K562 (cell line): Measurements from ENCODE around the gene HYOU1. TPM values are rescaled to one million over a fixed set of nuclear protein-coding genes. Genes with fewer than 3 reads are reported as not detected.

ENCODE experiments used
- AFF4 ChIP-seq: sonication (generic); formaldehyde crosslinking; IDR thresholded peaks from 2 replicates; pipeline ENCODE4 v1.8.0; 2023; ENCODE audit warnings: mild to moderate bottlenecking, missing genetic modification reagents
- ASH1L ChIP-seq: fragments of 450-650 bp; IDR thresholded peaks from 2 replicates; pipeline ENCODE4 v1.6.1; 2018; ENCODE audit warnings: borderline replicate concordance, mild to moderate bottlenecking, low read depth; ENCODE audit not compliant: partially characterized antibody
- HDAC2 ChIP-seq: fragments of 450-650 bp; IDR thresholded peaks from 2 replicates; pipeline ENCODE4 v1.6.1; 2016; ENCODE audit warnings: mild to moderate bottlenecking
- KLF6 ChIP-seq: fragments of 250-450 bp; sonication (Bioruptor Pico); IDR thresholded peaks from 2 replicates; pipeline ENCODE4 v1.4.0; 2020; ENCODE audit warnings: mild to moderate bottlenecking, moderate library complexity, borderline replicate concordance
- MTA2 ChIP-seq: fragments of 450-650 bp; IDR thresholded peaks from 2 replicates; pipeline ENCODE4 v1.6.1; 2016; ENCODE audit warnings: low read depth
- MXI1 ChIP-seq: IDR thresholded peaks from 2 replicates; pipeline ENCODE4 v1.6.1; 2011; ENCODE audit warnings: low read depth, mild to moderate bottlenecking, improper control_type of control experiment, low read length
- MYBL2 ChIP-seq, 2 experiments: fragments of 450-650 bp in 1 of 2; sonication (generic) in 1 of 2; formaldehyde crosslinking in 1 of 2; IDR thresholded peaks; 2 replicates each; pipeline versions ENCODE4 v1.6.1 to v1.8.1; 2017 to 2022; ENCODE audit warnings: borderline replicate concordance in 1 of 2, inconsistent platforms in 1 of 2, low read depth in 1 of 2, mild to moderate bottlenecking in 1 of 2, missing genetic modification reagents in 1 of 2, moderate library complexity in 1 of 2
- NCOA4 ChIP-seq: fragments of 450-650 bp; IDR thresholded peaks from 2 replicates; pipeline ENCODE4 v1.6.1; 2018; ENCODE audit warnings: mild to moderate bottlenecking; ENCODE audit not compliant: partially characterized antibody
- OTX1 ChIP-seq: fragments of 450-650 bp; formaldehyde crosslinking; IDR thresholded peaks from 2 replicates; pipeline ENCODE4 v1.4.0; 2022; ENCODE audit warnings: mild to moderate bottlenecking
- ZBTB17 ChIP-seq: fragments of 450-650 bp; formaldehyde crosslinking; IDR thresholded peaks from 2 replicates; pipeline ENCODE4 v1.4.0; 2020; ENCODE audit warnings: mild to moderate bottlenecking
- ZEB2 ChIP-seq: fragments of 450-650 bp; IDR thresholded peaks from 2 replicates; pipeline ENCODE4 v1.6.1; 2016
- ZNF282 ChIP-seq: sonication (generic); formaldehyde crosslinking; IDR thresholded peaks from 2 replicates; pipeline ENCODE4 v1.8.1; 2023; ENCODE audit warnings: missing genetic modification reagents
- polyA plus RNA-seq, 8 experiments: library from polyadenylated mRNA; depleted of rRNA in 4 of 8; stranded (reverse) in 5 of 8; unstranded in 3 of 8; fragments of >200 nt; fragmentation: Nextera tagmentation in 2 of 8; fragmentation: Illumina TruSeq in 1 of 8; extraction: Ambion mirVana in 2 of 8; extraction: Trizol in 1 of 8; gene quantifications; 2 replicates each; pipeline versions ENCODE4 v1.2.1 to v1.2.3, GENCODE V29; 2011 to 2014; ENCODE audit warnings: inconsistent platforms in 1 of 8, missing spikeins in 1 of 8
- total RNA-seq, 7 experiments: library from RNA; depleted of rRNA in 6 of 7; stranded (reverse); fragments of >200 nt in 6 of 7; fragmentation: Illumina TruSeq in 2 of 7; extraction: Trizol in 2 of 7; gene quantifications; 2 replicates each; pipeline versions ENCODE4 v1.2.1 to v1.2.3, GENCODE V29; 2011 to 2021; ENCODE audit warnings: low replicate concordance in 1 of 7
- TF ChIP-seq, protein P1 (sequence below): fragments of 450-650 bp; IDR thresholded peaks from 2 replicates; pipeline ENCODE4 v1.7.0; 2016; ENCODE audit warnings: borderline replicate concordance
- TF ChIP-seq, protein P2 (sequence below): fragments of 250-450 bp; sonication (Bioruptor Pico); IDR thresholded peaks from 2 replicates; pipeline ENCODE4 v1.5.0; 2021
- TF ChIP-seq, protein P3 (sequence below), 2 experiments: fragments of 450-650 bp in 1 of 2; sonication (generic) in 1 of 2; formaldehyde crosslinking in 1 of 2; IDR thresholded peaks in 1 of 2; conservative IDR thresholded peaks in 1 of 2; 2 replicates each; pipeline versions ENCODE4 v1.6.1 to v1.8.1; 2016 to 2023; ENCODE audit warnings: mild to moderate bottlenecking in 2 of 2, moderate library complexity in 2 of 2, inconsistent platforms in 1 of 2, missing genetic modification reagents in 1 of 2
- TF ChIP-seq, protein P4 (sequence below): fragments of 250-450 bp; sonication (Bioruptor Pico); IDR thresholded peaks from 2 replicates; pipeline ENCODE4 v1.8.0; 2021; ENCODE audit warnings: moderate library complexity, mild to moderate bottlenecking, inconsistent platforms

HYOU1 gene
- total and polyA plus RNA-seq, 9 of the 15 experiments (the other 6 are each of a cell fraction or from before 2014, with no cell fraction given): 19.5 to 197 (median 128) TPM

DNA sequence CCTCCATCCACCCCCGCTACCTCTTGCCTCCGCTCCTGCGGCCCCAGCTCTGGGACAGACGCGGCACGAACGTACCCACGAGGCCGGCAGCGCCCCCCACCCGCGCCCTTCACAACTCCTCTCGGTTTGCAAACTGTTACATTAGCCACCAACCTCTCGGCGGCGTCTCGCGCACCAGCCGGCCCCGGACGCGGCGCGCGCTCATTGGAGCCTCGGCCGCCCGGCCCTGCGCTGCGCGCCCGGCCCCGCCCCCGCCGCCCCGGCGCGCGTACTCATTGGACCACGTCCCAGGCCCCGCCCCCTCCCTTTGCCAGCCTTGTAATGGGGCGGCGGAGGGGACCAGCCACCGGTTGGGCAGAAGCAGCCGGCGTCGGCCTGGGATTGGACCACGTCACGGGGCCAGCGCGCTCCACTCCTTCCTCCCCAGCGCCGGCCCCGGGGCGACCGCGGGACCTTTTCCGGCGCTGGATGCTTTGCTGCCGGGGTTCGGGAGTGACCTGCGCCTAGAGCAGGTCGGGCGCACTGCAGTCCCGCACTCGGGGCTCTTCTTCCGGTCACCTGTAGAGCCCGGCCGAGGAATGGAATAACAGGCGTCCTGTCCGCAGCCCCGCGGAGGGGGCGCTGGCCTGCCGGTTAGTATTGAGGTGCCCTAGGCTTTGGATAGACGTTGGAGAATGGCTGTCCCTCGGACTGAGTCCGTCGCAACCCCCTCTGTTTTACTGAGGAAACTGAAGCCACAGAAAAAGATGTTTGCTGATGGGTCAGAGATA is at the start of gene HYOU1 (continued):
- TF ChIP-seq, protein P1, sequence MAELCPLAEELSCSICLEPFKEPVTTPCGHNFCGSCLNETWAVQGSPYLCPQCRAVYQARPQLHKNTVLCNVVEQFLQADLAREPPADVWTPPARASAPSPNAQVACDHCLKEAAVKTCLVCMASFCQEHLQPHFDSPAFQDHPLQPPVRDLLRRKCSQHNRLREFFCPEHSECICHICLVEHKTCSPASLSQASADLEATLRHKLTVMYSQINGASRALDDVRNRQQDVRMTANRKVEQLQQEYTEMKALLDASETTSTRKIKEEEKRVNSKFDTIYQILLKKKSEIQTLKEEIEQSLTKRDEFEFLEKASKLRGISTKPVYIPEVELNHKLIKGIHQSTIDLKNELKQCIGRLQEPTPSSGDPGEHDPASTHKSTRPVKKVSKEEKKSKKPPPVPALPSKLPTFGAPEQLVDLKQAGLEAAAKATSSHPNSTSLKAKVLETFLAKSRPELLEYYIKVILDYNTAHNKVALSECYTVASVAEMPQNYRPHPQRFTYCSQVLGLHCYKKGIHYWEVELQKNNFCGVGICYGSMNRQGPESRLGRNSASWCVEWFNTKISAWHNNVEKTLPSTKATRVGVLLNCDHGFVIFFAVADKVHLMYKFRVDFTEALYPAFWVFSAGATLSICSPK: no peak
- no peak for TF ChIP-seq MYBL2 (IDR thresholded peaks at IDR 0.05; ENCODE audit: low read depth)
- no peak for TF ChIP-seq MYBL2 (CRISPR knock-in tag; IDR thresholded peaks at IDR 0.05; ENCODE audit: borderline replicate concordance)
- TF ChIP-seq AFF4 (CRISPR knock-in tag): peak; percentile 75; the same call in 1 of the 2 replicates
- TF ChIP-seq OTX1: no peak
- TF ChIP-seq, protein P2, sequence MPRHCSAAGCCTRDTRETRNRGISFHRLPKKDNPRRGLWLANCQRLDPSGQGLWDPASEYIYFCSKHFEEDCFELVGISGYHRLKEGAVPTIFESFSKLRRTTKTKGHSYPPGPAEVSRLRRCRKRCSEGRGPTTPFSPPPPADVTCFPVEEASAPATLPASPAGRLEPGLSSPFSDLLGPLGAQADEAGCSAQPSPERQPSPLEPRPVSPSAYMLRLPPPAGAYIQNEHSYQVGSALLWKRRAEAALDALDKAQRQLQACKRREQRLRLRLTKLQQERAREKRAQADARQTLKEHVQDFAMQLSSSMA: no peak
- TF ChIP-seq, protein P3, sequence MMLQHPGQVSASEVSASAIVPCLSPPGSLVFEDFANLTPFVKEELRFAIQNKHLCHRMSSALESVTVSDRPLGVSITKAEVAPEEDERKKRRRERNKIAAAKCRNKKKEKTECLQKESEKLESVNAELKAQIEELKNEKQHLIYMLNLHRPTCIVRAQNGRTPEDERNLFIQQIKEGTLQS (IDR thresholded peaks at IDR 0.05): no peak
- TF ChIP-seq, protein P3 (CRISPR knock-in tag; conservative IDR thresholded peaks at IDR 0.05): no peak
- no peak for TF ChIP-seq MTA2
- TF ChIP-seq NCOA4: no peak
- TF ChIP-seq ZNF282 (CRISPR knock-in tag): no peak
- TF ChIP-seq KLF6 (CRISPR knock-in tag): no peak
- peak; percentile 86; the same call in 1 of the 2 replicates for TF ChIP-seq HDAC2
- TF ChIP-seq ZBTB17: peak; percentile 37; the same call in 1 of the 2 replicates
- 0 out of 2 replicates have a peak, but pooled peaks have one; percentile 40 for TF ChIP-seq MXI1
- TF ChIP-seq ASH1L: no peak
- TF ChIP-seq ZEB2: peak; percentile 90
- TF ChIP-seq, protein P4, sequence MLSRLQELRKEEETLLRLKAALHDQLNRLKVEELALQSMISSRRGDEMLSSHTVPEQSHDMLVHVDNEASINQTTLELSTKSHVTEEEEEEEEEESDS (CRISPR knock-in tag): no peak
